ENCODE measurements around the gene ARL2BP.

The ARL2BP gene

GRCh38 chr16:57255686-57256415, 10.8 kb downstream of the ARL2BP start:
- no peak for TF ChIP-seq CTCF (IDR thresholded peaks at IDR 0.05)

- TF ChIP-seq CTCF (IDR thresholded peaks at IDR 0.05), result no peak
Measured at GRCh38 chr16:57256601-57257395, 11.7 kb downstream of the ARL2BP start.

GRCh38 chr16:57257455-57258070, 12.5 kb downstream of the ARL2BP start:
- TF ChIP-seq CTCF (IDR thresholded peaks at IDR 0.05), result no peak

GRCh38 chr16:57258226-57258909, 13.3 kb downstream of the ARL2BP start:
- no peak for TF ChIP-seq CTCF (IDR thresholded peaks at IDR 0.05)

- TF ChIP-seq CTCF (IDR thresholded peaks at IDR 0.05), result no peak
Measured at GRCh38 chr16:57258910-57259475, 13.9 kb downstream of the ARL2BP start.

- TF ChIP-seq CTCF (IDR thresholded peaks at IDR 0.05), result no peak
Measured at GRCh38 chr16:57260294-57260929, 15.4 kb downstream of the ARL2BP start.
